B cell (primary cell): Measurements from ENCODE around the gene PDE4B. TPM values are rescaled to one million over a fixed set of nuclear protein-coding genes. Genes with fewer than 3 reads are reported as not detected.

Source experiments
- ATAC-seq: fragments of 200-7000 bp; cut with Tn5 transposase; one replicate; pipeline ENCODE4 v1.10.0; 2021; ENCODE audit warnings: low read depth, mild to moderate bottlenecking, moderate number of reproducible peaks, moderate library complexity
- CTCF ChIA-PET: fragments of 350-600 bp; sonication (Branson Sonifier 250); formaldehyde crosslinking; loops from one replicate; lab custom pipeline; 2021; ENCODE audit warnings: antibody characterized with exemption, inconsistent platforms; lab: Charles Lee
- POLR2A ChIA-PET: fragments of 350-600 bp; sonication (Branson Sonifier 250); formaldehyde crosslinking; loops from one replicate; lab custom pipeline; 2021; ENCODE audit warnings: antibody characterized with exemption; lab: Charles Lee
- DNase-seq: peaks from one replicate; pipeline ENCODE4 v3.0.0; 2013
- H2AFZ ChIP-seq: 2 replicates; pipeline ENCODE4 v1.6.1; 2012; ENCODE audit warnings: mild to moderate bottlenecking, low read depth, low read length; ENCODE audit not compliant: insufficient read depth, poor library complexity, severe bottlenecking
- H3K27ac ChIP-seq, 2 donors: 1 replicate in 1 of 2; 2 replicates in 1 of 2; pipeline ENCODE4 v1.5.1; 2012 to 2013; ENCODE audit warnings: low read length in 2 of 2, mild to moderate bottlenecking in 2 of 2, moderate library complexity in 1 of 2
- H3K27me3 ChIP-seq, 4 experiments: fragments of 200-600 bp in 1 of 4; sonication (generic) in 1 of 4; replicated peaks in 1 of 4; 1 replicate in 2 of 4; 2 replicates in 2 of 4; pipeline versions ENCODE4 v1.6.1 to v1.7.0; 2013 to 2016; ENCODE audit warnings: low read length in 3 of 4, mild to moderate bottlenecking in 2 of 4, mixed read lengths in 1 of 4, moderate library complexity in 1 of 4; ENCODE audit not compliant: insufficient read depth in 4 of 4, control insufficient read depth in 3 of 4; ENCODE audit errors: control extremely low read depth in 1 of 4
- H3K36me3 ChIP-seq, 2 experiments: replicated peaks in 1 of 2; 1 replicate in 1 of 2; 2 replicates in 1 of 2; pipeline versions ENCODE4 v1.6.1 to v1.7.1; 2013; ENCODE audit warnings: low read length in 1 of 2; ENCODE audit not compliant: insufficient read depth in 2 of 2, control insufficient read depth in 1 of 2; ENCODE audit errors: control extremely low read depth in 1 of 2, extremely low read depth in 1 of 2
- H3K4me1 ChIP-seq, 2 donors: fragments of 200-600 bp in 1 of 2; sonication (generic) in 1 of 2; 1 replicate in 1 of 2; 2 replicates in 1 of 2; pipeline versions ENCODE4 v1.5.1 to v1.6.1; 2013 to 2017; ENCODE audit warnings: low read length in 2 of 2; ENCODE audit not compliant: control insufficient read depth in 2 of 2, insufficient read depth in 2 of 2
- H3K4me2 ChIP-seq: replicated peaks from 2 replicates; pipeline ENCODE3; 2012; ENCODE audit warnings: mild to moderate bottlenecking, low read depth, low read length; ENCODE audit not compliant: poor library complexity, severe bottlenecking
- H3K4me3 ChIP-seq, 5 experiments: fragments of 200-600 bp in 1 of 5; sonication (generic) in 1 of 5; 1 replicate in 3 of 5; 2 replicates in 2 of 5; pipeline versions ENCODE4 v1.5.1 to v1.7.0; 2011 to 2016; ENCODE audit warnings: low read length in 4 of 5, mild to moderate bottlenecking in 4 of 5, low read depth in 2 of 5, control low read depth in 1 of 5, moderate library complexity in 1 of 5; ENCODE audit not compliant: insufficient read depth in 1 of 5; ENCODE audit errors: control extremely low read depth in 1 of 5, extremely low read depth in 1 of 5
- H3K79me2 ChIP-seq: fragments of 200-600 bp; sonication (generic); one replicate; pipeline ENCODE4 v1.6.0; 2016; ENCODE audit warnings: low read length; ENCODE audit not compliant: control insufficient read depth, insufficient read depth
- H3K9ac ChIP-seq: fragments of 200-600 bp; sonication (generic); 2 replicates; pipeline ENCODE4 v1.6.1; 2017; ENCODE audit warnings: mild to moderate bottlenecking, low read length, moderate library complexity
- H3K9me3 ChIP-seq, 3 donors: one replicate each; pipeline versions ENCODE4 v1.6.1 to v1.7.1; 2013; ENCODE audit warnings: low read length in 2 of 3; ENCODE audit not compliant: control insufficient read depth in 2 of 3, insufficient read depth in 1 of 3; ENCODE audit errors: control extremely low read depth in 1 of 3
- H4K20me1 ChIP-seq: 2 replicates; pipeline ENCODE4 v1.6.0; 2012; ENCODE audit warnings: mild to moderate bottlenecking, low read length; ENCODE audit not compliant: insufficient read depth, control insufficient read depth, poor library complexity, severe bottlenecking
- H3K27ac Mint-ChIP-seq: one replicate; pipeline ENCODE4 v1.8.0; 2021; ENCODE audit warnings: mixed read lengths
- H3K27me3 Mint-ChIP-seq: one replicate; pipeline ENCODE4 v1.8.0; 2021; ENCODE audit warnings: mixed read lengths
- H3K4me1 Mint-ChIP-seq: one replicate; pipeline ENCODE4 v1.8.0; 2021; ENCODE audit warnings: mixed read lengths
- H3K4me3 Mint-ChIP-seq: one replicate; pipeline ENCODE4 v1.8.0; 2021; ENCODE audit warnings: mixed read lengths
- H3K9me3 Mint-ChIP-seq: one replicate; pipeline ENCODE4 v1.8.0; 2022; ENCODE audit warnings: mixed read lengths; ENCODE audit not compliant: insufficient read depth
- EZH2 ChIP-seq: IDR thresholded peaks from 2 replicates; pipeline ENCODE4 v1.6.1; 2012; ENCODE audit warnings: borderline replicate concordance, low read depth, mild to moderate bottlenecking, moderate library complexity, low read length; ENCODE audit not compliant: insufficient read depth, poor library complexity, severe bottlenecking
- WGBS: methylation state at CpG from one replicate; pipeline ENCODE4 v1.1.5; 2013; ENCODE audit warnings: missing lambda C conversion rate; ENCODE audit not compliant: insufficient coverage; 5-methylcytosine and 5-hydroxymethylcytosine counted together
- intact Hi-C: fragments of 100-400 bp; cut with micrococcal nuclease; formaldehyde crosslinking; loops from one replicate; pipeline ENCODE4 v1.10.0; 2022
- polyA plus RNA-seq: library from polyadenylated mRNA; depleted of rRNA; stranded (reverse); fragments of >200 nt; gene quantifications from 2 replicates; pipeline ENCODE4 v1.2.3, GENCODE V29; 2012
- total RNA-seq, 2 donors: library from RNA; stranded (reverse); fragments of 120-200 nt in 1 of 2; gene quantifications; 1 replicate in 1 of 2; 2 replicates in 1 of 2; pipeline versions ENCODE4 v1.2.3 to v1.2.4, GENCODE V29; 2013 to 2022
- TF ChIP-seq, protein P1 (sequence below): fragments of 200-600 bp; IDR thresholded peaks from one replicate; pipeline ENCODE4 v1.8.0; 2022; ENCODE audit warnings: antibody characterized with exemption, mild to moderate bottlenecking

The PDE4B gene
- total and polyA plus RNA-seq, 2 donors (not counting 1 experiment from before 2014, with no cell fraction given), result 63.7 to 242 TPM

DNA sequence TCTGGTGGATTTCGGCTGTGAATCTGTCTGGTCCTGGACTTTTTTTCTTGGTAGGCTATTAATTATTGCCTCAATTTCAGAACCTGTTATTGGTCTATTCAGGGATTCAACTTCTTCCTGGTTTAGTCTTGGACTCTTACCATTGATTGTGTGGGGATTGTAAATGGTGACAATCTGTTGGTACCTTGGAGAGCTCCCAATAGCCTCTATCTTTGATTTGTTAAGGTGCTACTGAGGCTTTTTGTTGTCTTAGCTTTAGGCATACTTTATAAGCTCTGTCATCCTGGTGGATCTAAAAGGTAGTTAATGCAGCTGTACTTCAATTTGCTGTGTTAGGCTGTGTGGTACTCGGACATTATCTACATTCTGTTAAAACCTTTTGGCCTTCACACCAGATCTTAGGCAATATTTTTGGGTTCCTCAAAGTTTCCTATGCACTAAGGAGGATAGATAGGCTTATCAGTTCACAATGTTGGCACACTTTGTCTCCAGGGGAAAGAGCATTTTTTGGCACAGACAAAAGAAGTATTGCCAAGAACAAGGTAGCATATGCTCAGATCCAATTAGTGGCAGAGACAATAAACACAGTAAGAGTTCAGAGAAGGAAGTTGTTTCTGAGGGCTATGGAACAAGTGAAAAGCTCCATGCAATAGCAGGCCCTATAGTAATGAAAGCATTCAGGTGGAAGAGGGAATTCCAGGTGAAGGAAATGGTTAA is 230.4 kb downstream of the PDE4B start:
- POLR2A ChIA-PET, result no interaction called here
- peaks cover 3% of the 10 kb centered on the region for H3K9me3 Mint-ChIP-seq
- H3K4me2 ChIP-seq, result no peak overlapping the region
- H3K79me2 ChIP-seq, result no peaks in the 10 kb centered on the region
- no peak overlapping the region for H3K27ac ChIP-seq
- no peak for ATAC-seq
- no peak overlapping the region for H2AFZ ChIP-seq
- no peaks in the 10 kb centered on the region for H3K4me1 ChIP-seq
- H4K20me1 ChIP-seq, result no peaks in the 10 kb centered on the region
- no peak for TF ChIP-seq EZH2
- no peaks in the 10 kb centered on the region for H3K4me1 Mint-ChIP-seq
- CTCF ChIA-PET, result no interaction called here
- no peak overlapping the region for H3K9ac ChIP-seq
- no peaks in the 10 kb centered on the region for H3K36me3 ChIP-seq
- H3K27me3 ChIP-seq, result no peaks in the 10 kb centered on the region
- H3K27me3 Mint-ChIP-seq, result peaks cover 3% of the 10 kb centered on the region
- WGBS, result no CpG with 5 or more reads among the region's 2 CpGs
- H3K9me3 ChIP-seq, result no peaks in the 10 kb centered on the region
- H3K4me3 Mint-ChIP-seq, result no peak overlapping the region
- H3K4me3 ChIP-seq, result no peak overlapping the region
- H3K27ac Mint-ChIP-seq, result no peak overlapping the region
- intact Hi-C loops, result no loop called here
- no peak for DNase-seq

DNA sequence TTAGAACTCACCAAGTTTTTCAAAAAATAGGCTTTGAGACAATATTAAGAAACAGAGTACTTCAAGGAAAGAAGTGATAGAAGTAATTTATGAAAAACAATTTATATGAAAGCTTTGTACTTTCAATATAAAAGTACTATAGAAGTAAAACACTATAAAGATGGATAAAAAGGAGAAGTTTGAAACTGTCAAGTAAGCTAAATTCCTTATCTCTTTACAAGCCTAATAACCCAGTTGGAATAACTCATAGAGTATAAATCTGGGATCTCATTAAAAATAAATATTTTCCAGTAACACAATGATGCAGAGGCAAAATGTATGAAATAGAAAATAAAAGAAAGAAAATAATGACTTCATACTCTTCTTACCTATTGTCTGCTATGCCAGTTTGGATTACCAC is 232.5 kb downstream of the PDE4B start:
- no peaks in the 10 kb centered on the region for H3K36me3 ChIP-seq
- no peaks in the 10 kb centered on the region for H3K79me2 ChIP-seq
- intact Hi-C loops, result no loop called here
- TF ChIP-seq, protein P1, sequence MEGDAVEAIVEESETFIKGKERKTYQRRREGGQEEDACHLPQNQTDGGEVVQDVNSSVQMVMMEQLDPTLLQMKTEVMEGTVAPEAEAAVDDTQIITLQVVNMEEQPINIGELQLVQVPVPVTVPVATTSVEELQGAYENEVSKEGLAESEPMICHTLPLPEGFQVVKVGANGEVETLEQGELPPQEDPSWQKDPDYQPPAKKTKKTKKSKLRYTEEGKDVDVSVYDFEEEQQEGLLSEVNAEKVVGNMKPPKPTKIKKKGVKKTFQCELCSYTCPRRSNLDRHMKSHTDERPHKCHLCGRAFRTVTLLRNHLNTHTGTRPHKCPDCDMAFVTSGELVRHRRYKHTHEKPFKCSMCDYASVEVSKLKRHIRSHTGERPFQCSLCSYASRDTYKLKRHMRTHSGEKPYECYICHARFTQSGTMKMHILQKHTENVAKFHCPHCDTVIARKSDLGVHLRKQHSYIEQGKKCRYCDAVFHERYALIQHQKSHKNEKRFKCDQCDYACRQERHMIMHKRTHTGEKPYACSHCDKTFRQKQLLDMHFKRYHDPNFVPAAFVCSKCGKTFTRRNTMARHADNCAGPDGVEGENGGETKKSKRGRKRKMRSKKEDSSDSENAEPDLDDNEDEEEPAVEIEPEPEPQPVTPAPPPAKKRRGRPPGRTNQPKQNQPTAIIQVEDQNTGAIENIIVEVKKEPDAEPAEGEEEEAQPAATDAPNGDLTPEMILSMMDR, result no peak
- TF ChIP-seq EZH2, result no peak
- ATAC-seq, result no peak
- ChIA-PET CTCF (no interaction called here), POLR2A (no interaction called here)
- H3K27ac Mint-ChIP-seq, result no peak overlapping the region
- H3K27me3 ChIP-seq, result no peaks in the 10 kb centered on the region
- H3K9ac ChIP-seq, result no peak overlapping the region
- no peak overlapping the region for H3K4me2 ChIP-seq
- H3K27me3 Mint-ChIP-seq, result peaks cover 3% of the 10 kb centered on the region
- H3K27ac ChIP-seq, result no peak overlapping the region
- peaks cover 0 to 2% (median 0%) of the 10 kb centered on the region in 3 donors for H3K9me3 ChIP-seq
- DNase-seq, result no peak
- H4K20me1 ChIP-seq, result no peaks in the 10 kb centered on the region
- H3K4me1 Mint-ChIP-seq, result no peaks in the 10 kb centered on the region
- no peak overlapping the region for H3K4me3 ChIP-seq
- no peak overlapping the region for H3K4me3 Mint-ChIP-seq
- no peaks in the 10 kb centered on the region for H3K4me1 ChIP-seq
- H2AFZ ChIP-seq, result no peak overlapping the region
- H3K9me3 Mint-ChIP-seq, result peaks cover 11% of the 10 kb centered on the region
